Uterus (tissue), 4 donors: Measurements from ENCODE around the gene TIMM10. TPM values are rescaled to one million over a fixed set of nuclear protein-coding genes. Genes with fewer than 3 reads are reported as not detected.
"Not testable (repeated sequence)": the region's sequence is repeated elsewhere in the genome, so short reads cannot be mapped to it uniquely, and the experiment has no call there.

ENCODE experiments used
- DNase-seq, 2 donors: peaks; one replicate each; pipeline ENCODE4 v3.0.0-alpha.2; 2019 to 2020
- H3K27ac ChIP-seq, 2 donors: fragments of 200-600 bp; sonication (generic); 1 replicate in 1 of 2; 2 replicates in 1 of 2; pipeline ENCODE4 v1.5.1; 2016 to 2018
- H3K27me3 ChIP-seq, 2 donors: fragments of 200-600 bp; sonication (generic); one replicate each; pipeline ENCODE4 v1.5.1; 2018 to 2019; ENCODE audit warnings: control low read depth in 1 of 2
- H3K36me3 ChIP-seq, 2 donors: fragments of 200-600 bp; sonication (generic); one replicate each; pipeline ENCODE4 v1.5.1; 2019; ENCODE audit warnings: control low read depth in 1 of 2
- H3K4me1 ChIP-seq, 2 donors: fragments of 200-600 bp; sonication (generic); one replicate each; pipeline ENCODE4 v1.5.1; 2018 to 2019; ENCODE audit warnings: control low read depth in 1 of 2
- H3K4me3 ChIP-seq, 2 donors: fragments of 200-600 bp; sonication (generic); 1 replicate in 1 of 2; 2 replicates in 1 of 2; pipeline ENCODE4 v1.5.1; 2018 to 2019; ENCODE audit warnings: mild to moderate bottlenecking in 1 of 2
- H3K9me3 ChIP-seq, 2 donors: fragments of 200-600 bp; sonication (generic); one replicate each; pipeline ENCODE4 v1.5.1; 2019; ENCODE audit warnings: control low read depth in 1 of 2
- CTCF ChIP-seq, 4 experiments: fragments of 200-600 bp in 2 of 4; fragments of 450-650 bp in 2 of 4; sonication (generic) in 2 of 4; IDR thresholded peaks; one replicate each; pipeline ENCODE4 v1.5.1; 2016 to 2019; ENCODE audit warnings: antibody characterized with exemption in 4 of 4, mild to moderate bottlenecking in 2 of 4, moderate library complexity in 1 of 4
- POLR2A ChIP-seq, 2 donors: fragments of 450-650 bp; IDR thresholded peaks; one replicate each; pipeline ENCODE4 v1.6.1; 2016; ENCODE audit warnings: antibody characterized with exemption in 2 of 2, mild to moderate bottlenecking in 1 of 2, moderate library complexity in 1 of 2
- intact Hi-C: fragments of 100-400 bp; cut with DNase I; formaldehyde crosslinking; loops from one replicate; pipeline ENCODE4 v1.15.1; 2023; ENCODE audit warnings: low total_unique reads
- total RNA-seq, 4 donors: library from RNA; depleted of rRNA in 3 of 4; stranded (reverse); fragments of >200 nt in 3 of 4; gene quantifications; one replicate each; pipeline versions ENCODE4 v1.1.0 to v1.2.4, GENCODE V29; 2014 to 2023
- donor health status: DM: yes; HTN: yes; CAD: no.

TIMM10 gene
- total RNA-seq, 4 donors from 2014 or later: 7.7 to 47.4 (median 19.6) TPM

GRCh38 chr11:57543593-57543992 is 13.0 kb upstream of the TIMM10 start:
- no peak for TF ChIP-seq POLR2A (IDR thresholded peaks at IDR 0.05)
- no peak for TF ChIP-seq CTCF (IDR thresholded peaks at IDR 0.05)
- Histone ChIP-seq H3K27me3 (no peaks in the 10 kb centered on the region), H3K4me3 (no peak overlapping the region), H3K9me3 (no peaks in the 10 kb centered on the region), H3K27ac (no peak overlapping the region), H3K36me3 (no peaks in the 10 kb centered on the region), H3K4me1 (no peaks in the 10 kb centered on the region)
- intact Hi-C loops: no loop called here
- no peak for DNase-seq

- no peak overlapping the region for H3K4me3 ChIP-seq
- intact Hi-C loops: no loop called here
- H3K4me1 ChIP-seq: no peaks in the 10 kb centered on the region
- DNase-seq: no peak
- no peaks in the 10 kb centered on the region for H3K9me3 ChIP-seq
- no peaks in the 10 kb centered on the region for H3K27me3 ChIP-seq
- TF ChIP-seq POLR2A (IDR thresholded peaks at IDR 0.05) (no peak), CTCF (IDR thresholded peaks at IDR 0.05) (no peak)
- H3K36me3 ChIP-seq: no peaks in the 10 kb centered on the region
- no peak overlapping the region for H3K27ac ChIP-seq
These were observed 12.0 kb upstream of the TIMM10 start for GRCh38 chr11:57542582-57542981.

- Histone ChIP-seq H3K27me3 (no peaks in the 10 kb centered on the region), H3K4me1 (no peaks in the 10 kb centered on the region), H3K27ac (no peak overlapping the region), H3K36me3 (no peaks in the 10 kb centered on the region), H3K4me3 (no peak overlapping the region), H3K9me3 (no peaks in the 10 kb centered on the region)
- intact Hi-C loops: no loop called here
- no peak for TF ChIP-seq POLR2A (IDR thresholded peaks at IDR 0.05)
- TF ChIP-seq CTCF (IDR thresholded peaks at IDR 0.05): no peak
- no peak for DNase-seq
These were observed 10.6 kb upstream of the TIMM10 start for GRCh38 chr11:57541169-57541568.

- TF ChIP-seq CTCF (IDR thresholded peaks at IDR 0.05) (no peak), POLR2A (IDR thresholded peaks at IDR 0.05) (no peak)
- intact Hi-C loops: no loop called here
- DNase-seq: no peak
These were observed 8.8 kb upstream of the TIMM10 start for GRCh38 chr11:57539342-57539741.

GRCh38 chr11:57536947-57537619 is 6.5 kb upstream of the TIMM10 start, which contains the start of gene SMTNL1:
Gene SMTNL1, plus strand, starts transcription at chr11:57537595. Its CDS starts 5,048 bp downstream, at chr11:57542643.
- Histone ChIP-seq H3K27ac (no peak within 1 kb of the TSS), H3K36me3 (no peaks in the 10 kb centered on the region), H3K9me3 (no peaks in the 10 kb centered on the region), H3K4me1 (no peaks in the 10 kb centered on the region), H3K27me3 (no peaks in the 10 kb centered on the region), H3K4me3 (no peak within 1 kb of the TSS)
- TF ChIP-seq CTCF (IDR thresholded peaks at IDR 0.05): no peak
- no peak for TF ChIP-seq POLR2A (IDR thresholded peaks at IDR 0.05)
- DNase-seq: no peak
- intact Hi-C loops: no loop called here

More at GRCh38 chr11:57539342-57539741, 8.8 kb upstream of the TIMM10 start:
- no peaks in the 10 kb centered on the region for H3K36me3 ChIP-seq
- H3K27me3 ChIP-seq: no peaks in the 10 kb centered on the region
- H3K9me3 ChIP-seq: no peaks in the 10 kb centered on the region
- H3K27ac ChIP-seq: no peak overlapping the region
- no peak overlapping the region for H3K4me3 ChIP-seq
- H3K4me1 ChIP-seq: no peaks in the 10 kb centered on the region

- DNase-seq, H3K27me3 ChIP-seq, H3K4me1 ChIP-seq, intact Hi-C loops, H3K27ac ChIP-seq, H3K4me3 ChIP-seq, H3K9me3 ChIP-seq, H3K36me3 ChIP-seq: not testable (repeated sequence)
These were observed 3.9 kb upstream of the TIMM10 start for GRCh38 chr11:57534449-57534848.
